Activated T-cell treated with anti-CD3 and anti-CD28 coated beads, Interleukin-2, amount 50 U/mL, for 4 hours (primary cell): ENCODE results near the gene MFSD8. TPM values are rescaled to one million over a fixed set of nuclear protein-coding genes. Genes with fewer than 3 reads are reported as not detected.
"Not testable (repeated sequence)": the region's sequence is repeated elsewhere in the genome, so short reads cannot be mapped to it uniquely, and the experiment has no call there.

Source experiments
- ATAC-seq, 2 donors: fragments of 200-7000 bp; cut with Tn5 transposase; one replicate each; pipeline ENCODE4 v1.10.0; 2021
- DNase-seq: peaks from one replicate; pipeline ENCODE4 v3.0.0-alpha.2; 2020
- H3K27me3 Mint-ChIP-seq: one replicate; pipeline ENCODE4 v1.8.0; 2021; ENCODE audit warnings: low read depth, mixed read lengths
- H3K36me3 Mint-ChIP-seq: one replicate; pipeline ENCODE4 v1.8.0; 2022; ENCODE audit warnings: mixed read lengths; ENCODE audit not compliant: insufficient read depth
- H3K4me1 Mint-ChIP-seq: one replicate; pipeline ENCODE4 v1.8.0; 2021; ENCODE audit warnings: low read depth, mixed read lengths
- H3K4me3 Mint-ChIP-seq: one replicate; pipeline ENCODE4 v1.8.0; 2021; ENCODE audit warnings: mild to moderate bottlenecking, moderate library complexity, mixed read lengths
- H3K9me3 Mint-ChIP-seq: one replicate; pipeline ENCODE4 v1.8.0; 2021; ENCODE audit warnings: mixed read lengths
- total RNA-seq, 3 donors: library from RNA; stranded (reverse); gene quantifications; one replicate each; pipeline ENCODE4 v1.2.1, GENCODE V29; 2021

The MFSD8 gene
- total RNA-seq, 3 donors from 2014 or later, result 13.7 to 19.6 (median 15.9) TPM

- Mint-ChIP-seq H3K4me3 (no peak overlapping the region), H3K36me3 (peaks cover 4% of the 10 kb centered on the region), H3K4me1 (no peaks in the 10 kb centered on the region), H3K9me3 (peaks cover 5% of the 10 kb centered on the region), H3K27me3 (no peaks in the 10 kb centered on the region)
- no peak for DNase-seq
- no peak for ATAC-seq
Measured at GRCh38 chr4:127905029-127905428, 59.9 kb downstream of the MFSD8 start.

GRCh38 chr4:127899682-127900081 is 65.3 kb downstream of the MFSD8 start:
- not testable (repeated sequence) for H3K4me3 Mint-ChIP-seq, DNase-seq, H3K27me3 Mint-ChIP-seq, H3K9me3 Mint-ChIP-seq, H3K4me1 Mint-ChIP-seq, ATAC-seq, H3K36me3 Mint-ChIP-seq

- Mint-ChIP-seq H3K27me3 (no peaks in the 10 kb centered on the region), H3K4me1 (no peaks in the 10 kb centered on the region), H3K36me3 (peaks cover 10% of the 10 kb centered on the region), H3K9me3 (no peaks in the 10 kb centered on the region), H3K4me3 (no peak overlapping the region)
- DNase-seq (no peak), ATAC-seq (no peak)
Measured at GRCh38 chr4:127896528-127896927, 68.4 kb downstream of the MFSD8 start.

- DNase-seq (no peak), ATAC-seq (no peak)
- H3K4me1 Mint-ChIP-seq, result no peaks in the 10 kb centered on the region
- no peaks in the 10 kb centered on the region for H3K27me3 Mint-ChIP-seq
- H3K36me3 Mint-ChIP-seq, result peaks cover 10% of the 10 kb centered on the region
- H3K9me3 Mint-ChIP-seq, result no peaks in the 10 kb centered on the region
- no peak overlapping the region for H3K4me3 Mint-ChIP-seq
Measured at GRCh38 chr4:127896069-127896468, 68.9 kb downstream of the MFSD8 start.

- peaks cover 5% of the 10 kb centered on the region for H3K4me1 Mint-ChIP-seq
- no peaks in the 10 kb centered on the region for H3K27me3 Mint-ChIP-seq
- no peak overlapping the region for H3K4me3 Mint-ChIP-seq
- peaks cover 18% of the 10 kb centered on the region for H3K36me3 Mint-ChIP-seq
- DNase-seq (no peak), ATAC-seq (no peak)
- no peaks in the 10 kb centered on the region for H3K9me3 Mint-ChIP-seq
Measured at GRCh38 chr4:127889903-127890302, 75.1 kb downstream of the MFSD8 start.

- no peaks in the 10 kb centered on the region for H3K27me3 Mint-ChIP-seq
- H3K9me3 Mint-ChIP-seq, result no peaks in the 10 kb centered on the region
- ATAC-seq (no peak), DNase-seq (no peak)
- peaks cover 5% of the 10 kb centered on the region for H3K4me1 Mint-ChIP-seq
- H3K4me3 Mint-ChIP-seq, result no peak overlapping the region
- peaks cover 14% of the 10 kb centered on the region for H3K36me3 Mint-ChIP-seq
Measured at GRCh38 chr4:127888559-127888958, 76.4 kb downstream of the MFSD8 start.

- no peaks in the 10 kb centered on the region for H3K9me3 Mint-ChIP-seq
- peak overlapping the region; percentile 99 for H3K4me3 Mint-ChIP-seq
- ATAC-seq (peak; percentile 19 to 25), DNase-seq (no peak)
- H3K27me3 Mint-ChIP-seq, result no peaks in the 10 kb centered on the region
- H3K4me1 Mint-ChIP-seq, result peaks cover 19% of the 10 kb centered on the region
- H3K36me3 Mint-ChIP-seq, result peaks cover 6% of the 10 kb centered on the region
Measured at GRCh38 chr4:127881563-127881864, 83.5 kb downstream of the MFSD8 start.

GRCh38 chr4:127880763-127881562 is 84.0 kb downstream of the MFSD8 start, which contains the start of gene PLK4:
Gene PLK4 (plus strand): TSS chr4:127880893. CDS start chr4:127881135, 242 bp downstream.
- Mint-ChIP-seq H3K4me1 (peaks cover 19% of the 10 kb centered on the region), H3K27me3 (no peaks in the 10 kb centered on the region), H3K36me3 (peaks cover 3% of the 10 kb centered on the region), H3K4me3 (peak within 1 kb of the TSS; percentile 99), H3K9me3 (no peaks in the 10 kb centered on the region)
- peak; percentile 95 to 97 for ATAC-seq
- DNase-seq, result peak; percentile 91

GRCh38 chr4:127875791-127876190 is 89.2 kb downstream of the MFSD8 start:
- DNase-seq (no peak), ATAC-seq (no peak)
- Mint-ChIP-seq H3K27me3 (no peaks in the 10 kb centered on the region), H3K4me1 (peaks cover 12% of the 10 kb centered on the region), H3K4me3 (no peak overlapping the region), H3K9me3 (no peaks in the 10 kb centered on the region), H3K36me3 (peaks cover 1% of the 10 kb centered on the region)

- Mint-ChIP-seq H3K36me3 (peaks cover 1% of the 10 kb centered on the region), H3K4me3 (no peak overlapping the region), H3K4me1 (no peaks in the 10 kb centered on the region), H3K9me3 (no peaks in the 10 kb centered on the region), H3K27me3 (no peaks in the 10 kb centered on the region)
- ATAC-seq (no peak), DNase-seq (no peak)
Measured at GRCh38 chr4:127870688-127871087, 94.3 kb downstream of the MFSD8 start.

- DNase-seq (no peak), ATAC-seq (no peak)
- no peaks in the 10 kb centered on the region for H3K9me3 Mint-ChIP-seq
- no peak overlapping the region for H3K4me3 Mint-ChIP-seq
- H3K36me3 Mint-ChIP-seq, result peaks cover under 1% of the 10 kb centered on the region
- no peaks in the 10 kb centered on the region for H3K4me1 Mint-ChIP-seq
- H3K27me3 Mint-ChIP-seq, result no peaks in the 10 kb centered on the region
Measured at GRCh38 chr4:127870281-127870680, 94.7 kb downstream of the MFSD8 start.

GRCh38 chr4:127868196-127868595 is 96.8 kb downstream of the MFSD8 start:
- H3K4me1 Mint-ChIP-seq, result no peaks in the 10 kb centered on the region
- no peaks in the 10 kb centered on the region for H3K27me3 Mint-ChIP-seq
- peaks cover 4% of the 10 kb centered on the region for H3K9me3 Mint-ChIP-seq
- peaks cover 3% of the 10 kb centered on the region for H3K36me3 Mint-ChIP-seq
- H3K4me3 Mint-ChIP-seq, result no peak overlapping the region
- no peak for ATAC-seq
- DNase-seq, result no peak

Other genes starting within 250 kb of the MFSD8 start
- not detected for gene SLC25A31, start 234.8 kb downstream of the MFSD8 start, total RNA-seq
- gene HSPA4L, start 182.9 kb downstream of the MFSD8 start, total RNA-seq, result under 1 TPM; 0.08 to 0.30 (median 0.27) TPM
- 10 to 100 TPM; 14.1 to 19.5 (median 16.6) TPM for gene PLK4, start 84.3 kb downstream of the MFSD8 start, total RNA-seq
- gene ABHD18, start 233 bp upstream of the MFSD8 start, total RNA-seq, result 10 to 100 TPM in 1 of 3 donors, 1 to 10 TPM in 2; 8.9 to 12.1 (median 9.6) TPM
- 10 to 100 TPM; 26.3 to 29.6 (median 29.4) TPM for gene LARP1B, start 96.1 kb upstream of the MFSD8 start, total RNA-seq